Brain microvascular endothelial cell (primary cell): ENCODE results near the gene PGLYRP4.

Experiments used
- DNase-seq: peaks from one replicate; pipeline ENCODE4 v3.0.0-alpha.2; 2020
- H3K27ac ChIP-seq: fragments of 250-450 bp; sonication (Bioruptor Pico); 2 replicates; pipeline ENCODE4 v1.5.1; 2020; ENCODE audit warnings: mild to moderate bottlenecking, moderate library complexity
- H3K27me3 ChIP-seq: fragments of 250-450 bp; sonication (Bioruptor Pico); replicated peaks from 2 replicates; pipeline ENCODE4 v1.5.1; 2020; ENCODE audit warnings: mild to moderate bottlenecking
- H3K36me3 ChIP-seq: fragments of 250-450 bp; sonication (Bioruptor Pico); replicated peaks from 2 replicates; pipeline ENCODE4 v1.5.1; 2020; ENCODE audit warnings: mild to moderate bottlenecking
- H3K4me3 ChIP-seq: 2 replicates; pipeline ENCODE4 v1.5.1; 2011; ENCODE audit warnings: low read depth, mild to moderate bottlenecking, control low read depth, low read length, moderate library complexity
- CTCF ChIP-seq: IDR thresholded peaks from 2 replicates; pipeline ENCODE4 v1.5.1; 2011; ENCODE audit warnings: low read depth, mild to moderate bottlenecking, moderate library complexity, low read length, control low read depth, inconsistent platforms; ENCODE audit errors: missing control alignments
- in situ Hi-C: cut with HindIII; loops from 2 replicates; pipeline ENCODE4 v1.10.0; 2017; ENCODE audit warnings: low sequenced_read_pairs, low pct_ligation_motif_present

Gene PGLYRP4

GRCh38 chr1:153354515-153355193, 6.0 kb upstream of the PGLYRP4 start:
- in situ Hi-C loops: loop anchor here (25.0 kb wide), 1 partner anchor 133 kb away; no protein-coding TSS in a partner anchor
- no peak for DNase-seq
- TF ChIP-seq CTCF: peak; percentile 9
- H3K27ac ChIP-seq: no peak overlapping the region
- no peak overlapping the region for H3K4me3 ChIP-seq
- H3K36me3 ChIP-seq: no peaks in the 10 kb centered on the region
- H3K27me3 ChIP-seq: peaks cover 3% of the 10 kb centered on the region

- Histone ChIP-seq H3K27me3 (peaks cover 3% of the 10 kb centered on the region), H3K27ac (no peak overlapping the region), H3K36me3 (no peaks in the 10 kb centered on the region), H3K4me3 (no peak overlapping the region)
- DNase-seq: no peak
- TF ChIP-seq CTCF: peak; percentile 63
- in situ Hi-C loops: loop anchor here (25.0 kb wide), 1 partner anchor 134 kb away; no protein-coding TSS in a partner anchor
These were observed 4.7 kb upstream of the PGLYRP4 start for GRCh38 chr1:153353226-153353947.

- H3K36me3 ChIP-seq: no peaks in the 10 kb centered on the region
- DNase-seq: peak; percentile 58
- in situ Hi-C loops: loop anchor here (25.0 kb wide), 1 partner anchor 135 kb away; no protein-coding TSS in a partner anchor
- H3K27ac ChIP-seq: no peak overlapping the region
- peak; percentile 92 for TF ChIP-seq CTCF
- H3K27me3 ChIP-seq: peaks cover 3% of the 10 kb centered on the region
- H3K4me3 ChIP-seq: no peak overlapping the region
These were observed 3.9 kb upstream of the PGLYRP4 start for GRCh38 chr1:153352523-153352922.

GRCh38 chr1:153350321-153350957, 1.8 kb upstream of the PGLYRP4 start:
- Histone ChIP-seq H3K27ac (no peak overlapping the region), H3K27me3 (no peaks in the 10 kb centered on the region), H3K36me3 (no peaks in the 10 kb centered on the region), H3K4me3 (no peak overlapping the region)
- no peak for TF ChIP-seq CTCF
- in situ Hi-C loops: loop anchor here (25.0 kb wide), 1 partner anchor 137 kb away; no protein-coding TSS in a partner anchor
- DNase-seq: no peak

GRCh38 chr1:153349363-153350320, 1.0 kb upstream of the PGLYRP4 start:
- Histone ChIP-seq H3K36me3 (no peaks in the 10 kb centered on the region), H3K27me3 (no peaks in the 10 kb centered on the region), H3K27ac (no peak overlapping the region), H3K4me3 (no peak overlapping the region)
- in situ Hi-C loops: loop anchor here (25.0 kb wide), 1 partner anchor 138 kb away; no protein-coding TSS in a partner anchor
- no peak for TF ChIP-seq CTCF
- DNase-seq: no peak
